Hepatocyte (in vitro differentiated cells): ENCODE results near the gene DGCR8.

Source experiments
- EZH2 ChIP-seq: fragments of 200-600 bp; sonication (generic); IDR thresholded peaks from 2 replicates; pipeline ENCODE4 v1.6.1; 2016; ENCODE audit warnings: antibody characterized with exemption, mild to moderate bottlenecking, borderline replicate concordance
- TF ChIP-seq, protein P1 (sequence below): fragments of 200-600 bp; sonication (generic); IDR thresholded peaks from 2 replicates; pipeline ENCODE4 v1.5.1; 2016; ENCODE audit warnings: antibody characterized with exemption, mild to moderate bottlenecking; ENCODE audit not compliant: poor library complexity

DNA sequence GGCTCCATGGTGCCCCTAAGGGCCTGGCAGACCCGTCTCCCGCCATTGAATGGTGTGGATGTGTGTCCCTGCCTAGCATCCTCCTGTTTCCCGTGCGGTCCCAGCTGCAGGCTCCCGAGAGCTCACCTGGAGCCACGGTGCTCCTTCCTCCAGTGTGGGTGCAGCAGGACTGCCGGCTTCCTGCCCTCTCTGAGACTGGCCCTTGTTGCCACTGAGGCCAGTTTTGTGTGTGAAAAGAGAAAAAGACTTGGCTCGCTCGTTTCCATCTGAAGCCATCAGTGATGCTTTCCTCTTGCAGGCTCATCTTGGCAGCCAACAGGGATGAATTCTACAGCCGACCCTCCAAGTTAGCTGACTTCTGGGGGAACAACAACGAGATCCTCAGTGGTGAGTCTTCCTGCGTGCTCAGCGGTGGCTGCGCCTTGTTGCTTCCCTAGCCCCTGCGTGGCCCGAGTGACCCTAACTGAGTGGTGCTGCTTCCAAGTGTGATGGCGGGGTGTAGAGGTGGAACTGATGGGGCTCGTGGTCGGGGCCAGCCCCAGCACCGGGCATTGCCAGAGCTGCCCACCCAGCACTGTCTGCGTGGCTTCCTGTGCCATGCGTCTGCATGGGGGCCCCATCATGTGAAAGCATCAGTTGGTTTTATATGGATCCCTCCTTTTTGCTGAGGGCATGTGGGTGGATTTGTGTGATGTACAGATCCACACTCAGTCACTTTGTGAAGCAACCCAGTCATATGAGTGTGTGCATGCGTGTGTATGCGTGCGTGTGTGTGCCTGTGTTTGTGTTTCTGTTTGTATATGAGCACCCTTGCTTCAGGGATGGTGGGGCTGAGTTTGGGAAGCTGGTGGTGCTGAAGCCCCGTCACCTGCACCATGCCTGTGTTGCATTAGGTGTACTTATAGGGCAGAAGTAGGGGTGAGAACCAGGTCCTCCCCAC is 36.7 kb upstream of the DGCR8 start:
- TF ChIP-seq, protein P1, sequence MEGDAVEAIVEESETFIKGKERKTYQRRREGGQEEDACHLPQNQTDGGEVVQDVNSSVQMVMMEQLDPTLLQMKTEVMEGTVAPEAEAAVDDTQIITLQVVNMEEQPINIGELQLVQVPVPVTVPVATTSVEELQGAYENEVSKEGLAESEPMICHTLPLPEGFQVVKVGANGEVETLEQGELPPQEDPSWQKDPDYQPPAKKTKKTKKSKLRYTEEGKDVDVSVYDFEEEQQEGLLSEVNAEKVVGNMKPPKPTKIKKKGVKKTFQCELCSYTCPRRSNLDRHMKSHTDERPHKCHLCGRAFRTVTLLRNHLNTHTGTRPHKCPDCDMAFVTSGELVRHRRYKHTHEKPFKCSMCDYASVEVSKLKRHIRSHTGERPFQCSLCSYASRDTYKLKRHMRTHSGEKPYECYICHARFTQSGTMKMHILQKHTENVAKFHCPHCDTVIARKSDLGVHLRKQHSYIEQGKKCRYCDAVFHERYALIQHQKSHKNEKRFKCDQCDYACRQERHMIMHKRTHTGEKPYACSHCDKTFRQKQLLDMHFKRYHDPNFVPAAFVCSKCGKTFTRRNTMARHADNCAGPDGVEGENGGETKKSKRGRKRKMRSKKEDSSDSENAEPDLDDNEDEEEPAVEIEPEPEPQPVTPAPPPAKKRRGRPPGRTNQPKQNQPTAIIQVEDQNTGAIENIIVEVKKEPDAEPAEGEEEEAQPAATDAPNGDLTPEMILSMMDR = no peak
- TF ChIP-seq EZH2 = no peak
